Posterior cingulate gyrus (tissue), 11 donors: ENCODE measurements around the gene CMPK2.

Source experiments
- DNase-seq, 10 donors: peaks; one replicate each; pipeline versions ENCODE4 v3.0.0 to v3.0.0-alpha.2; 2020 to 2021; ENCODE audit warnings: mixed read lengths in 3 of 10
- intact Hi-C: fragments of 100-400 bp; cut with DNase I; formaldehyde crosslinking; loops from one replicate; pipeline ENCODE4 v1.15.1; 2023

The CMPK2 gene

DNA sequence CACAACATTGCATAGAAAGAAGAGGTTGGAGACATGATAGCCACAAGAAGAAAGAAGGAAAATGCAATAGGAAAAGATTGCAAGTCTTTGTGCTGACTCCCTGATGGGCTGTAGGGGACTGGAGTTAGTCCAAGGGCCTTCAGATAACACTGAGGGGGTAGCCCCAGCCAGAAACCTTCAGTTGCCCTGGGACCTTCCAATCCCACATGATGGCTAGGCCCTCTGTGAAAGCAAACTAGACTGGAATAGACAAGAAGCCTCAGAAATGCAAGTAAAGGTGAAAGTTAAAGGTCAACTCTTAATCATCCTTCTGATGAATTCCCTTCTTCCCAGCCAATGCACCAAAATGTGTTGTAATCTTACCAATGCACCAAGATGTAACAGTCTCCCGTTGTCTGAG lies 19.2 kb downstream of the CMPK2 start:
- intact Hi-C loops: no loop called here
- no peak for DNase-seq

- intact Hi-C loops: no loop called here
- DNase-seq: no peak
These were observed 19.8 kb downstream of the CMPK2 start for GRCh38 chr2:6845903-6846302.

- intact Hi-C loops: no loop called here
These were observed 20.4 kb downstream of the CMPK2 start for GRCh38 chr2:6845312-6845711.

GRCh38 chr2:6841537-6842287 lies 24.0 kb downstream of the CMPK2 start:
- intact Hi-C loops: no loop called here
- DNase-seq: no peak

More at GRCh38 chr2:6845312-6845711, 20.4 kb downstream of the CMPK2 start:
- no peak for DNase-seq

DNA sequence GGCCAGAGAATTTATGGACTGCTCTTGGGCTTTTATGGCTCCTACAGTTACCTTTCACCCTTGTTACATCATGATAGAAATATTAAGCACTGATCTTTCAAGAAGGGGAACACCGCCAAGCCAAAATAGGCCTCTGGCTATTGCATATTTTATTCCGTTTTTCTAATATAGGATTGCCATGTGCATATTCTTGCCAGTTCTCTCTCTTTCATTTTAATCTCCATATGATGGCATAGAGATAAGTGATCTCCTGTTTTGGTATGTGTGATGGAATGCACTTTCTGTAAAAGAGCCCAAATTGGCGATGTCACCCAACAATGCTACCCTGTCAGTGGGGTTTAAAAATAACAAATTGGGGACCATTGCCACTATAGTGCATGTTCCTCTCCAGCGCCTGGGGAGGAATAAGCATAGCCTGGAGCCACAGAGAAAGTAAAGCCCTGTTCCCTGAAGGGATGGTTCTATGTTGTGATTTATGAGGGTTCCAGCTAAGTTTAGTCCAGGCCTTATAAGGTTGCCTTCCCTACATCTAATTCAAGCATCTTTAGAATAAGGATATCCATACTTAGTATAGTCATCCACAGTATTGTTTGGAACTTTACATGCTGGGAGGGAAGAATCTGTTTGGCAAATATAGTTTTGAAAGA lies 26.9 kb downstream of the CMPK2 start:
- intact Hi-C loops: no loop called here
- DNase-seq: no peak

DNA sequence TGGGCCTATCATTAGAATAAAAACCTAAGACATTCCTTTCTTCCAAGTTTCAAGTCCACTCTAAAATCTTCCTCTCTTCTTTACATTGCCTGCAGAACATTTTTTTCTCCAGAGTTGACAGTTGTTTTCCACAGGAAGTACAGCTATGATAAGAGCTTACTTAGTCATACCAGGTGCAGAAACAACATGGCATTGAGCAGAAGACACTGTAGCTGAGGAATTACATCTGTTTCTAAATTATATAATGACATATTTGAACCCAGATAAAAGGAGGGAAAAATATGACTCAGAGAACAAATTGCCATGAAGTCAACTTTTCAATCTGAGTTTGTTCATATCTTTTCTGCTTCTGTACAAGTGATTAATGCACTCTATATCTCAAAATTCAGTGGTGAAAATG lies 30.2 kb downstream of the CMPK2 start:
- intact Hi-C loops: no loop called here
- no peak for DNase-seq

DNA sequence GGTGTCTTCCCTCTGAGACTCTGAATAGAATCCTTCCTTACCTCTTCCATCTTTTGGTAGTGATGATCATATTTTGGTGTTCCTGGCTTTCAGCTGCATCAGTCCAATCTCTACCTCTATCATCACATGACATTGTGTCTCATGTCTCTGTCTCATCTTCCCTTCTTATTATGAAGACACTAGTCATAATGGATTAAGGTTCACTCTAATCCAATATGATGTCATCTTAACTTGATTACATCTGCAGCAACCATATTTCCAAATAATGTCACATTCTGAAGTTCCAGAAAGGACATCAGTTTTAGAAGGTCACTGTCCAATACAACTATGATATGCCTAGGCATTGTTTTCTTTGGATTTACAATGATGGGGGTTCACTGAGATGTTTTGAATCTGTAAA lies 31.5 kb downstream of the CMPK2 start:
- DNase-seq: no peak
- intact Hi-C loops: no loop called here

DNA sequence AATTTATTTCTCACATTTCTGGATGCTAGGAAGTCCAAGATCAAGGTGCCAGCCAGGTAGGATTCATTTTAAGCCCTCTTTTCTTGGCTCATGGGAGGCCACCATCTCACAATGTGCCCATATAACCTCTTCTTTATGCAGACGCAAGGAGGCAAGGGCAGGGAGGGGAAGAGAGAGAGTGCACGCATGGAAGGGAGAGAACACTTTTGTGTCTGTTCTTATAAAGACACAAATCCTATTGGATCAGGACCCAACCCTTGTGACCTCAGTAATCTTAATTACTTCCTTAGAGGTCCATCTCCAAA lies 32.5 kb downstream of the CMPK2 start:
- no peak for DNase-seq
- intact Hi-C loops: no loop called here

- intact Hi-C loops: no loop called here
- no peak for DNase-seq
These were observed 33.0 kb downstream of the CMPK2 start for GRCh38 chr2:6832596-6833299.

- intact Hi-C loops: no loop called here
- DNase-seq: no peak
These were observed 34.5 kb downstream of the CMPK2 start for GRCh38 chr2:6831229-6831628.

- intact Hi-C loops: no loop called here
These were observed 37.5 kb downstream of the CMPK2 start for GRCh38 chr2:6828299-6828584.

DNA sequence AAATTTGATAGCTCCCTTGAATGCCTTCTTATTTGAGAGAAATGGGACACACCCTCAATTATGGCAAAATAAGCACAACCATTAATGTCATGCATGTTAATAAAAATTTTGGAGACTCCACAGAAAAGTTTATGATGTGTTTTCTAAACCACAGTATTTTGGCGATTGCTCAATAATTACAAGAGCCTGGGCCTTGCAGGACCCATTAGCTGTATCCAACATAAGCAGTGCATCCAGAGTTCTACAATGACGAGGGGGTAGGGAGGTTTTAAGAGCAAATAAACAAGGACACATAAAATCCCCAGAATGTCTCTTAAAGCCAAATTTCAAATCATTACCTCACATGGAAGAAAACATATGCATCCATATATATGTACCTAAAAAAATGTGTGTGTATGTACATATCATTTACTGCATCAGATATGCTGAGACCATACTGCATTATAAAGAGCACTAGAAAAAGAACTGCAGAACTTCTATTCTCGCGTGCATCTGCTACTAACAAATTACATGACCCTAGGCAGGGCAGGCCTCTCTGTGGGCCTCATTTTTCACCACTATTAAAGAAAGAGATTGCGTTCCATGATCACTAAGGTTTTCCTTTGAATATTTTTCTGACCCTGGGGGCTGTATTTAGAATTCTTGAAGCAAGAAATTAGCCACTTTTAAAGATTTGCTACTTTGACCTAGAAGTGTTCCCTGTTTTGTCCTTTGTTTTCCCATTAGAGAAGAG lies 38.0 kb downstream of the CMPK2 start:
- no peak for DNase-seq
- intact Hi-C loops: no loop called here

More at GRCh38 chr2:6828299-6828584, 37.5 kb downstream of the CMPK2 start:
- DNase-seq: no peak

GRCh38 chr2:6826081-6826913 lies 39.4 kb downstream of the CMPK2 start:
- DNase-seq: peak in 1 of 10 donors; percentile 15
- intact Hi-C loops: no loop called here

DNA sequence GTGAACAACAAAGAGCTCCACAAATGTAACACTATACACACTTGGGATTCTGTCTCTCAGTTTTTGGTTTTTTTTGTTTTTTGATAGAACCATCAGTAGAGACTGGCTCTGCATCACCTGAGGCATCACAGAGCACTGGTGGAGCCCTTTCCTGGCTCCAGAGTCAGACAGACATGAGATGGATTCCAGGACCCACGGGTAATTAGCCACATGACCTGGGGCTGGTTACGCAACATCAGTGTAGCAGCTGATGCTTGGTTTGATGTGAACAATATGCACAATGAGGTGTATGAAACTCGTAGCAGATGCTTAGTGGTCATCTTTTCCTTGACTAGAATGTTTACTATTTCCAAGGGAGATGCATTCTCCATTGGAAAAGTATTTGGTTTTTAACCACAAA lies 40.7 kb downstream of the CMPK2 start:
- intact Hi-C loops: no loop called here
- no peak for DNase-seq

- DNase-seq: no peak
- intact Hi-C loops: no loop called here
These were observed 42.6 kb downstream of the CMPK2 start for GRCh38 chr2:6823111-6823510.

DNA sequence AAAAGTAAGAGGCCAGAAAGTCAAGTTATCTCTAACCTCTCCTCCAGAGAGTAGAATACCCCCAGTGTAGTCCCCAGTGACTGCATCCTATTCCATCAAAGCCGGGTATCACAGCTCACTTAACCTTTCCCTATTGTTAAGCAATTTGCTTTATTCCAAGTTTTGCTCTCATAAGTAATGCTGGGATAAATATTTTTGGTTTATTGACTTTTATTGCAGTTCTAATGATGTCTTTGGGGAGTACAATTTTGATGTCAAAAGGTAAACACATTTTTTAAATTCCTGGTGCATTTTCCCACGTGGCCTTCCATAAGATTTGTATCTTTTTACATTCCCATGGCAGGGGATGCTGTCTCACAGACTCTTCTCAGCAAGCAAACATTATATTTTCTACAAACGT lies 43.3 kb downstream of the CMPK2 start:
- DNase-seq: no peak
- intact Hi-C loops: no loop called here

GRCh38 chr2:6820903-6821584 lies 44.7 kb downstream of the CMPK2 start:
- DNase-seq: peak in 1 of 10 donors; percentile 73
- intact Hi-C loops: no loop called here

DNA sequence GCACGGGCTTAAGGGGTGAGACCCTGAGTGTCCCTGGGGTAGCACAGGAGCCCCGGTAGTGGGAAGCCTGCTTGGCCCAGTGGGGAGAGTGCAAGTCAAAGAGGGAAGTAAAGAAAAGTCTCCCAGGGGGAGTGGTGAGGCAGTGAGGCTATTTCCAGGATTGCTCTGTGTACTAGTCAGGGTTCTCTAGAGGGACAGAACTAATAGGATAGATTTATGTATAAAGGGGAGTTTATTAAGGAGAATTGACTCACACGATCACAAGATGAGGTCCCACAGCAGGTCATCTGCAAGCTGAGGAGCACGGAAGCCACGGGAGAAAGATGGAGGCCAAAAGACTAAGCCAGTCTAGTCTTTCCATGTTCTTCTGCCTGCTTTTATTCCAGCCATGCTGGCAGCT lies 45.5 kb downstream of the CMPK2 start:
- DNase-seq: no peak
- intact Hi-C loops: no loop called here

GRCh38 chr2:6819668-6820067 lies 46.0 kb downstream of the CMPK2 start:
- DNase-seq: no peak
- intact Hi-C loops: no loop called here

DNA sequence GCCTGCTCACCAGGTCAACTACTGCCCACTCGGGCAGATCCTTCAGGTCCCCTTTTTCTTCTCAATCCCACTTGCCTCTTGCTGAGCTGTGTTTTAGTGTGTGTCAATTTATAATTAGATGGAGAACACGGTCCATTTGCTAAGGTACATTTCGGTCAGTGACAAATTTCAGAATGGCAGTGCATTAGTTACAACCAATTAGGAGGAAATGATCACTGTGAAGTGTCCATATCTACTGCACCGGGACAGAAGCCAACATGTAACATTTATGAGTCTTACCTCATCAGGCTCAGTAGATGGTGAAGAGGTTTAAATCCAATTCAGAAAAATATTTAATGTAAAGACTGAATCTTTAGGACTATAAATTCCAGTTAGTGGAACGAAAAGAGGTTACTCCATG lies 47.7 kb downstream of the CMPK2 start:
- DNase-seq: no peak
- intact Hi-C loops: no loop called here
